A549 (cell line): ENCODE data around the gene PALLD.

Source experiments
- BHLHE40 ChIP-seq: IDR thresholded peaks from 2 replicates; pipeline ENCODE4 v1.6.1; 2012; ENCODE audit warnings: low read depth, low read length, inconsistent platforms
- EP300 ChIP-seq, 2 experiments: fragments of >200 bp; sonication (Bioruptor Twin); formaldehyde crosslinking; IDR thresholded peaks; 2 replicates in 1 of 2; 3 replicates in 1 of 2; pipeline ENCODE4 v1.6.1; 2016 to 2017
- PHF8 ChIP-seq: fragments of 200-600 bp; sonication (generic); IDR thresholded peaks from 2 replicates; pipeline ENCODE4 v1.6.1; 2016; ENCODE audit warnings: low read depth, mild to moderate bottlenecking, antibody characterized with exemption, moderate library complexity, borderline replicate concordance
- POLR2A ChIP-seq: IDR thresholded peaks from 2 replicates; pipeline ENCODE4 v1.6.1; 2012; ENCODE audit warnings: mild to moderate bottlenecking, low read length
- RAD21 ChIP-seq, 2 experiments: fragments of >200 bp in 1 of 2; sonication (Bioruptor Twin) in 1 of 2; formaldehyde crosslinking in 1 of 2; IDR thresholded peaks in 1 of 2; conservative IDR thresholded peaks in 1 of 2; 2 replicates in 1 of 2; 3 replicates in 1 of 2; pipeline ENCODE4 v1.6.1; 2012 to 2018; ENCODE audit warnings: inconsistent platforms in 1 of 2
- RNF2 ChIP-seq: fragments of 200-600 bp; sonication (generic); IDR thresholded peaks from 2 replicates; pipeline ENCODE4 v1.6.1; 2016; ENCODE audit warnings: low read depth, mild to moderate bottlenecking, antibody characterized with exemption, moderate library complexity, borderline replicate concordance
- ZC3H11A ChIP-seq: fragments of 450-650 bp; IDR thresholded peaks from 2 replicates; pipeline ENCODE4 v1.6.1; 2014; ENCODE audit warnings: antibody characterized with exemption, mild to moderate bottlenecking
- TF ChIP-seq, protein P1 (sequence below): fragments of >200 bp; sonication (Bioruptor Twin); formaldehyde crosslinking; IDR thresholded peaks from 3 replicates; pipeline ENCODE4 v1.5.1; 2016
- TF ChIP-seq, protein P2 (sequence below): fragments of 250-450 bp; sonication (Bioruptor Pico); IDR thresholded peaks from 2 replicates; pipeline ENCODE4 v1.5.0; 2021; ENCODE audit warnings: mild to moderate bottlenecking, moderate library complexity, borderline replicate concordance
- TF ChIP-seq, protein P3 (sequence below): fragments of 200-600 bp; sonication (generic); IDR thresholded peaks from 2 replicates; pipeline ENCODE4 v1.6.1; 2016; ENCODE audit warnings: antibody characterized with exemption, mild to moderate bottlenecking, moderate library complexity
- TF ChIP-seq, protein P4 (sequence below): IDR thresholded peaks from 2 replicates; pipeline ENCODE4 v1.6.1; 2012
- TF ChIP-seq, protein P5 (sequence below): fragments of 450-650 bp; IDR thresholded peaks from 2 replicates; pipeline ENCODE4 v1.6.1; 2014; ENCODE audit warnings: antibody characterized with exemption

DNA sequence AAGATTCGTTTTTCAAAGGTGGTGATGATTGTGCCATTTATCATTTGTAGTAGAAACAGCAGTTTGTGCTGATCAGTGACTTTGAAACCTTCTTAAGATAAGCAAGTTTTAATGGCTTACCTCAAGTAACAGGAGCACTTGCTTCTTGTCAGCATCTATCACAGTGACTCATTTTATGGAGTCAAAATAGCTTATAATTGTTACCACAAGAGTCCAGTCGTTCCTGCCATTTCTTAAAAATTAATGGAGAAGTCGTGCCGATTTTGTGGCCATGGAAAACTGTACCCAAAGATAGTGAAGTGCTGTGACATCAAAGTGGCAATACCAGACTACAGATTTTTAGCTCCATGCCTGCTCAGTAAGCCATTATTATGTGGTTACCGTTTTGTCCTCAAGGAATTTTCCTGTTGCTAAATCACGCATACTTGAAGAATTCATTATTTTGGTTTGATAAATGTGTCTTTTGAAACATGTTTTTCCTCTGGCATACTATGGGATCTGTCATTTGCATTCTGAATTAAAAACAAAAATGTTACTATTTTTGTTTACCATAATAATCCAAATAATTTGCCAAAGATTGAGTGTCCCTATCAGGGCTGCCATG, 383.3 kb downstream of the PALLD start:
- TF ChIP-seq, protein P1, sequence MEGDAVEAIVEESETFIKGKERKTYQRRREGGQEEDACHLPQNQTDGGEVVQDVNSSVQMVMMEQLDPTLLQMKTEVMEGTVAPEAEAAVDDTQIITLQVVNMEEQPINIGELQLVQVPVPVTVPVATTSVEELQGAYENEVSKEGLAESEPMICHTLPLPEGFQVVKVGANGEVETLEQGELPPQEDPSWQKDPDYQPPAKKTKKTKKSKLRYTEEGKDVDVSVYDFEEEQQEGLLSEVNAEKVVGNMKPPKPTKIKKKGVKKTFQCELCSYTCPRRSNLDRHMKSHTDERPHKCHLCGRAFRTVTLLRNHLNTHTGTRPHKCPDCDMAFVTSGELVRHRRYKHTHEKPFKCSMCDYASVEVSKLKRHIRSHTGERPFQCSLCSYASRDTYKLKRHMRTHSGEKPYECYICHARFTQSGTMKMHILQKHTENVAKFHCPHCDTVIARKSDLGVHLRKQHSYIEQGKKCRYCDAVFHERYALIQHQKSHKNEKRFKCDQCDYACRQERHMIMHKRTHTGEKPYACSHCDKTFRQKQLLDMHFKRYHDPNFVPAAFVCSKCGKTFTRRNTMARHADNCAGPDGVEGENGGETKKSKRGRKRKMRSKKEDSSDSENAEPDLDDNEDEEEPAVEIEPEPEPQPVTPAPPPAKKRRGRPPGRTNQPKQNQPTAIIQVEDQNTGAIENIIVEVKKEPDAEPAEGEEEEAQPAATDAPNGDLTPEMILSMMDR: no peak
- TF ChIP-seq POLR2A (no peak), BHLHE40 (no peak), PHF8 (no peak), EP300 (IDR thresholded peaks at IDR 0.05) (no peak), RAD21 (conservative IDR thresholded peaks at IDR 0.05 in 1 of 2, IDR thresholded peaks at IDR 0.05 in 1 of 2) (no peak), RNF2 (no peak), ZC3H11A (no peak)
- TF ChIP-seq, protein P2, sequence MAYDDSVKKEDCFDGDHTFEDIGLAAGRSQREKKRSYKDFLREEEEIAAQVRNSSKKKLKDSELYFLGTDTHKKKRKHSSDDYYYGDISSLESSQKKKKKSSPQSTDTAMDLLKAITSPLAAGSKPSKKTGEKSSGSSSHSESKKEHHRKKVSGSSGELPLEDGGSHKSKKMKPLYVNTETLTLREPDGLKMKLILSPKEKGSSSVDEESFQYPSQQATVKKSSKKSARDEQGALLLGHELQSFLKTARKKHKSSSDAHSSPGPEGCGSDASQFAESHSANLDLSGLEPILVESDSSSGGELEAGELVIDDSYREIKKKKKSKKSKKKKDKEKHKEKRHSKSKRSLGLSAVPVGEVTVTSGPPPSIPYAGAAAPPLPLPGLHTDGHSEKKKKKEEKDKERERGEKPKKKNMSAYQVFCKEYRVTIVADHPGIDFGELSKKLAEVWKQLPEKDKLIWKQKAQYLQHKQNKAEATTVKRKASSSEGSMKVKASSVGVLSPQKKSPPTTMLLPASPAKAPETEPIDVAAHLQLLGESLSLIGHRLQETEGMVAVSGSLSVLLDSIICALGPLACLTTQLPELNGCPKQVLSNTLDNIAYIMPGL (CRISPR knock-in tag): no peak
- TF ChIP-seq, protein P3, sequence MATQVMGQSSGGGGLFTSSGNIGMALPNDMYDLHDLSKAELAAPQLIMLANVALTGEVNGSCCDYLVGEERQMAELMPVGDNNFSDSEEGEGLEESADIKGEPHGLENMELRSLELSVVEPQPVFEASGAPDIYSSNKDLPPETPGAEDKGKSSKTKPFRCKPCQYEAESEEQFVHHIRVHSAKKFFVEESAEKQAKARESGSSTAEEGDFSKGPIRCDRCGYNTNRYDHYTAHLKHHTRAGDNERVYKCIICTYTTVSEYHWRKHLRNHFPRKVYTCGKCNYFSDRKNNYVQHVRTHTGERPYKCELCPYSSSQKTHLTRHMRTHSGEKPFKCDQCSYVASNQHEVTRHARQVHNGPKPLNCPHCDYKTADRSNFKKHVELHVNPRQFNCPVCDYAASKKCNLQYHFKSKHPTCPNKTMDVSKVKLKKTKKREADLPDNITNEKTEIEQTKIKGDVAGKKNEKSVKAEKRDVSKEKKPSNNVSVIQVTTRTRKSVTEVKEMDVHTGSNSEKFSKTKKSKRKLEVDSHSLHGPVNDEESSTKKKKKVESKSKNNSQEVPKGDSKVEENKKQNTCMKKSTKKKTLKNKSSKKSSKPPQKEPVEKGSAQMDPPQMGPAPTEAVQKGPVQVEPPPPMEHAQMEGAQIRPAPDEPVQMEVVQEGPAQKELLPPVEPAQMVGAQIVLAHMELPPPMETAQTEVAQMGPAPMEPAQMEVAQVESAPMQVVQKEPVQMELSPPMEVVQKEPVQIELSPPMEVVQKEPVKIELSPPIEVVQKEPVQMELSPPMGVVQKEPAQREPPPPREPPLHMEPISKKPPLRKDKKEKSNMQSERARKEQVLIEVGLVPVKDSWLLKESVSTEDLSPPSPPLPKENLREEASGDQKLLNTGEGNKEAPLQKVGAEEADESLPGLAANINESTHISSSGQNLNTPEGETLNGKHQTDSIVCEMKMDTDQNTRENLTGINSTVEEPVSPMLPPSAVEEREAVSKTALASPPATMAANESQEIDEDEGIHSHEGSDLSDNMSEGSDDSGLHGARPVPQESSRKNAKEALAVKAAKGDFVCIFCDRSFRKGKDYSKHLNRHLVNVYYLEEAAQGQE: no peak
- TF ChIP-seq, protein P4, sequence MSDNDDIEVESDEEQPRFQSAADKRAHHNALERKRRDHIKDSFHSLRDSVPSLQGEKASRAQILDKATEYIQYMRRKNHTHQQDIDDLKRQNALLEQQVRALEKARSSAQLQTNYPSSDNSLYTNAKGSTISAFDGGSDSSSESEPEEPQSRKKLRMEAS: no peak
- TF ChIP-seq, protein P5, sequence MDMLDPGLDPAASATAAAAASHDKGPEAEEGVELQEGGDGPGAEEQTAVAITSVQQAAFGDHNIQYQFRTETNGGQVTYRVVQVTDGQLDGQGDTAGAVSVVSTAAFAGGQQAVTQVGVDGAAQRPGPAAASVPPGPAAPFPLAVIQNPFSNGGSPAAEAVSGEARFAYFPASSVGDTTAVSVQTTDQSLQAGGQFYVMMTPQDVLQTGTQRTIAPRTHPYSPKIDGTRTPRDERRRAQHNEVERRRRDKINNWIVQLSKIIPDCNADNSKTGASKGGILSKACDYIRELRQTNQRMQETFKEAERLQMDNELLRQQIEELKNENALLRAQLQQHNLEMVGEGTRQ: no peak
